Upper lobe of left lung (tissue), 6 donors: ENCODE data around the gene PARD6A. TPM values are rescaled to one million over a fixed set of nuclear protein-coding genes. Genes with fewer than 3 reads are reported as not detected.

Experiments
- ATAC-seq, 2 donors: fragments of 200-7000 bp; cut with Tn5 transposase; one replicate each; pipeline ENCODE4 v1.9.1; 2022; ENCODE audit warnings: mild to moderate bottlenecking in 2 of 2, moderate library complexity in 2 of 2; ENCODE audit not compliant: low FRiP score in 2 of 2
- DNase-seq, 2 donors: peaks; one replicate each; pipeline ENCODE4 v3.0.0-alpha.2; 2019 to 2020
- H3K27ac ChIP-seq, 4 donors: fragments of 200-600 bp; sonication (generic); one replicate each; pipeline ENCODE4 v1.5.1; 2016 to 2019
- H3K27me3 ChIP-seq, 4 donors: fragments of 200-600 bp; sonication (generic); one replicate each; pipeline ENCODE4 v1.5.1; 2017 to 2019
- H3K36me3 ChIP-seq, 4 donors: fragments of 200-600 bp; sonication (generic); one replicate each; pipeline ENCODE4 v1.5.1; 2016 to 2019
- H3K4me1 ChIP-seq, 4 donors: fragments of 200-600 bp; sonication (generic); one replicate each; pipeline ENCODE4 v1.5.1; 2018 to 2019
- H3K4me3 ChIP-seq, 4 donors: fragments of 200-600 bp; sonication (generic); one replicate each; pipeline ENCODE4 v1.5.1; 2017 to 2019; ENCODE audit warnings: mild to moderate bottlenecking in 2 of 4, moderate library complexity in 1 of 4
- H3K9me3 ChIP-seq, 4 donors: fragments of 200-600 bp; sonication (generic); one replicate each; pipeline ENCODE4 v1.5.1; 2018 to 2019
- CTCF ChIP-seq, 6 experiments: fragments of 450-650 bp in 4 of 6; fragments of 200-600 bp in 2 of 6; sonication (generic) in 2 of 6; IDR thresholded peaks; one replicate each; pipeline ENCODE4 v1.5.1; 2016 to 2019; ENCODE audit warnings: antibody characterized with exemption in 6 of 6
- EP300 ChIP-seq, 4 donors: sonication (generic); formaldehyde crosslinking; IDR thresholded peaks; one replicate each; pipeline ENCODE4 v1.5.1; 2017; ENCODE audit warnings: antibody characterized with exemption in 4 of 4, control low read depth in 2 of 4
- POLR2A ChIP-seq, 4 donors: fragments of 450-650 bp; IDR thresholded peaks; one replicate each; pipeline ENCODE4 v1.5.1; 2016 to 2017; ENCODE audit warnings: antibody characterized with exemption in 4 of 4, mild to moderate bottlenecking in 2 of 4
- POLR2AphosphoS5 ChIP-seq, 2 donors: sonication (generic); formaldehyde crosslinking; IDR thresholded peaks; one replicate each; pipeline ENCODE4 v1.5.1; 2017; ENCODE audit warnings: antibody characterized with exemption in 2 of 2
- WGBS, 2 donors: methylation state at CpG; one replicate each; pipeline ENCODE4 v1.1.5; 2017 to 2018; 5-methylcytosine and 5-hydroxymethylcytosine counted together
- total RNA-seq, 6 donors: library from RNA; depleted of rRNA in 4 of 6; stranded (reverse); fragments of >200 nt in 4 of 6; gene quantifications; one replicate each; pipeline versions ENCODE4 v1.1.0 to v1.2.1, GENCODE V29; 2016 to 2021
- donor health status: DM: no; HTN: no; CAD: no; lungs with moderate emphysema.
- donor health status: DM: no; HTN: yes; CAD: no; lungs with severe emphysema.

PARD6A gene
- total RNA-seq, 6 donors from 2014 or later, result 2.1 to 9.3 (median 6.6) TPM

- peaks cover 0 to 3% (median 0%) of the 10 kb centered on the region in 4 donors for H3K9me3 ChIP-seq
- H3K27ac ChIP-seq, result no peak overlapping the region
- DNase-seq, result no peak
- TF ChIP-seq POLR2AphosphoS5 (IDR thresholded peaks at IDR 0.05), result no peak
- no peak for TF ChIP-seq POLR2A (IDR thresholded peaks at IDR 0.05)
- no peak for TF ChIP-seq EP300 (IDR thresholded peaks at IDR 0.05)
- TF ChIP-seq CTCF (IDR thresholded peaks at IDR 0.05), result no peak
- H3K4me3 ChIP-seq, result no peak overlapping the region
- 52 to 55% methylated on average over 2 of the region's 2 CpGs for WGBS, 2 donors
- H3K36me3 ChIP-seq, result peaks cover 0 to 5% (median 0%) of the 10 kb centered on the region in 4 donors
- ATAC-seq, result no peak
- no peaks in the 10 kb centered on the region for H3K27me3 ChIP-seq
- no peaks in the 10 kb centered on the region for H3K4me1 ChIP-seq
Observed at GRCh38 chr16:67694611-67695010, 33.9 kb downstream of the PARD6A start.

GRCh38 chr16:67697422-67698185, 36.8 kb downstream of the PARD6A start:
- Histone ChIP-seq H3K27me3 (no peaks in the 10 kb centered on the region), H3K27ac (peak overlapping the region in 1 of 4 donors; percentile 25), H3K36me3 (peaks cover 0 to 5% (median 0%) of the 10 kb centered on the region in 4 donors), H3K4me1 (no peaks in the 10 kb centered on the region), H3K9me3 (peaks cover 0 to 3% (median 0%) of the 10 kb centered on the region in 4 donors), H3K4me3 (no peak overlapping the region)
- no peak for ATAC-seq
- no peak for TF ChIP-seq POLR2A (IDR thresholded peaks at IDR 0.05)
- TF ChIP-seq CTCF (IDR thresholded peaks at IDR 0.05), result no peak
- no peak for TF ChIP-seq POLR2AphosphoS5 (IDR thresholded peaks at IDR 0.05)
- TF ChIP-seq EP300 (IDR thresholded peaks at IDR 0.05), result no peak
- WGBS, 2 donors, result 78 to 86% methylated on average over 4 of the region's 4 CpGs
- no peak for DNase-seq

GRCh38 chr16:67699265-67699664, 38.5 kb downstream of the PARD6A start:
- Histone ChIP-seq H3K36me3 (peaks cover 0 to 5% (median 0%) of the 10 kb centered on the region in 4 donors), H3K27me3 (no peaks in the 10 kb centered on the region), H3K4me3 (no peak overlapping the region), H3K27ac (no peak overlapping the region), H3K9me3 (peaks cover 0 to 3% (median 0%) of the 10 kb centered on the region in 4 donors), H3K4me1 (peaks cover 0 to 3% (median 0%) of the 10 kb centered on the region in 4 donors)
- TF ChIP-seq POLR2AphosphoS5 (IDR thresholded peaks at IDR 0.05) (no peak), EP300 (IDR thresholded peaks at IDR 0.05) (no peak), CTCF (IDR thresholded peaks at IDR 0.05) (no peak), POLR2A (IDR thresholded peaks at IDR 0.05) (no peak)
- DNase-seq (no peak), ATAC-seq (no peak)
- WGBS, 2 donors, result 89 to 98% methylated on average over 6 to 7 of the region's 7 CpGs

GRCh38 chr16:67701420-67701819, 40.7 kb downstream of the PARD6A start:
- Histone ChIP-seq H3K9me3 (peaks cover 0 to 3% (median 0%) of the 10 kb centered on the region in 4 donors), H3K4me3 (no peak overlapping the region), H3K36me3 (peaks cover 0 to 5% (median 0%) of the 10 kb centered on the region in 4 donors), H3K27ac (no peak overlapping the region), H3K27me3 (no peaks in the 10 kb centered on the region), H3K4me1 (peaks cover 0 to 3% (median 0%) of the 10 kb centered on the region in 4 donors)
- TF ChIP-seq CTCF (IDR thresholded peaks at IDR 0.05) (no peak), POLR2A (IDR thresholded peaks at IDR 0.05) (no peak), EP300 (IDR thresholded peaks at IDR 0.05) (no peak), POLR2AphosphoS5 (IDR thresholded peaks at IDR 0.05) (no peak)
- WGBS, 2 donors, result 93 to 100% methylated on average over 1 of the region's 1 CpG
- ATAC-seq (no peak), DNase-seq (no peak)
